SHP77 (cell line): ENCODE results near the gene RNF17.

ENCODE experiments used
- DNase-seq, 2 experiments: peaks; one replicate each; lab custom pipeline; 2025; lab: John Stamatoyannopoulos, UW

Gene RNF17

DNA sequence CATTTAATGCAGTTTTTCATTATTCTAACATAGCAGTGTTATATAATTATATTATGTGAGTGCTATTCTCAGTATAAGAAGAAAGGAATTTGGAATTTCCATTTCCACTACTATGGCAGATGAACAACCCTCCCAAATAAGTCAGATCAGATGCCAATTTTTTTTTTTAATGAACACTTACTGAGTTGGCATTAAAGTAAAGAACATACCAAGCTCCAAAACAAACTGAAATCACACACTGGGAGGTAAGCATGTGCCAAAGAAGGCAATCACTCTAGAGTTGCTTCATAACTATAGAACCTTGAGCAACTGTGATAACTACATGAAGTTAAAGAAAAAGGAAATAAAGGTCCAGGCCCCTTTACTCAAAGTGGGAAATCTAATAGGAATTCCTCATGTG, 90.3 kb downstream of the RNF17 start:
- DNase-seq, result no peak

DNA sequence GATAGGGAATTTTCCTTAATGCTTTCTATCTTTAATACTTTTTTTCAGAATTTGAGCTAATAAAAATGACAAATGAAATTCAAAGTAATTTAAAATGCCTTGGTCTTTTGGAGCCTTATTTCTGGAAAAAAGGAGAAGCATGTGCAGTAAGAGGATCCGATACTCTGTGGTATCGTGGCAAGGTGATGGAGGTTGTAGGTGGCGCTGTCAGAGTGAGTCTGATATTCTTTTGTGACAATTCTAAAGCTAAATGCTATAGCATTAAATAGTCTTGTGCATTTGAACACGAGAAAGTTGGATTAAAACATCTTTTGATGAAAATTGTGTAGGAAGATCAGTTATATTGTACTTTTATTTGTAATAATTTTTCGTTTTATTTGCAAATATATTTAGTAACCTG, 95.0 kb downstream of the RNF17 start:
- no peak for DNase-seq

DNA sequence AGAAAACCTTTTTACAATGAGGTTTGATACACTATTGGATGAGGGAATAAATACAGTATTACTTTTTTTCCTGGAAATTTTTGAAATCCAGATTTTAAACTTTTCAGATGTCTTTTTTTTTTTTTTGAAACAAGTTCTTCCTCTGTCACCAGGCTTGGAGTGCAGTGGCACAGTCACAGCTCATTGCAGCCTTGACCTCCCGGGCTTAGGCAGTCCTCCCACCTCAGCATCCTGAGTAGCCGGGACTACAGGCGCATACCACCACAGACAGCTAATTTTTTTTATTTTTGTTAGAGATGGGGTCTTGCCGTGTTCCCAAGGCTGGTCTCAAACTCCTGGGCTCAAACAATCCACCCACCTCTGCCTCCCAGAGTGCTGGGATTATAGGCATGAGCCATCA, 96.8 kb downstream of the RNF17 start:
- no peak for DNase-seq

DNA sequence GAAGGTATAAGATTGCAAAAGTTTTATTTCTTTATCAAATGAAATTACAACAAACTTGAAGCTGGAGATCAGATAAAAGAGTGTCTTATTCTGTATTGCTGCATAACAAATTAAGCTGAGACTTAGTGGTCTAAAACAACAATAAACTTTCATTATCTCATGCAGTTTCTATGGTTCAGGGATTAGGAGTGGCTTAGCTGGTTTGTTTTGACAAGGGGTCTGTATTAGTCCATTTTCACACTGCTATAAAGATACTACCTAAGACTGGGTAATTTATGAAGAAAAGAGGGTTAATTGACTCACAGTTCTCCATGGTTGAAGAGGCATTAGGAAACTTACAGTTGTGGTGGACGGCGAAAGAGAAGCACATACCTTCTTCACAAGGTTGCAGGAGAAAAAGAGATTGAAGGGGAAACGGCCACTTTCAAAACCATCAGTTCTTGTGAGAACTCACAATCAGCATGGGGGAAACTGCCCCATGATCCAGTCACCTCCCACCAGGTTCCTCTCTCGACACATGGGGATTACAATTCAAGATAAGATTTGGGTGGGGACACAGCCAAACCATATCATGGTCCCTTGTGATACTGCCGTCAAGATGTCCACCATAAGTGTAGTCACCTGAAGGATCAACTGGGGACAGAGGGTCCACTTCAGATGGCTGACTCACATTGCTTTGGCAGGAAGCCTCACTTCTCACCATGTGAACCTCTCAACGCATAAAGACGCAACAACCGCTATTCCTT, 97.8 kb downstream of the RNF17 start:
- DNase-seq, result no peak

DNA sequence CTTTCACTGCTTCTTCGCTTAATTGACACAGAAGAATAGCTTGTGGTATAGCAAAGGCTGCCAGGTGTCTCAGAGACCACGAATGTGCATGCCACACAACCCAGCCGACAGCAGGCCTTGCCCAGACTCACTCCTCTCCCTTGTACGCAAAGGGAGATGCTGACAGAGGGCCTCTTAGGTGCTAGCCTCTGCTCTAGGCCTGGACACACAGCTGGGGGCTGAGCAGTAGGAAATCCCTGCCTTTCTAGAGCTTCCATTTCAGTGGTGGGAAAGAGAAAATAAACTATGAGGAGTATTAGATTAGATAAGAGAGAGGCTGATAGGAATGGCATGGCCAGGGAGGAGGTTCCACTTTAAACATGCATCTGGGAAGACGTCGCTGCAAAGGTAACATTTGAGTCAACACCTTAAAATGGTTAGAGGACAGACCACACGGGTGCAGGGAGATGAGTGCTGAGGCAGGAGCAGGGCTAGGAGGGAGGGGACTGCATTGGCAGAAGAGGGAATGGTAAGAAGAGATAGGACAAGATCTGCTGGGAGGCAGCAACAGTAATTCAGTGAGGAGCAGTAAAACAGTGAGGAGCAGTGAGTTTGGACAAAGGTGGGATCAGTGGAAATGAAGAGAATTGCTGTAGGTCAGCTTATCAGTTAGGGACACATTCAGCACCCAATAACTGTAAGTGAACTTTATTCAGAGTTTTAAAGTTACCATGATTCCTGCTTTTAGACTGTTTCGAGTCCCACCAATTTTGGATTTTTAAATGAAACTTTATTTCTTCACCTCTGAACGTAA, 100.0 kb downstream of the RNF17 start:
- DNase-seq, result no peak

DNA sequence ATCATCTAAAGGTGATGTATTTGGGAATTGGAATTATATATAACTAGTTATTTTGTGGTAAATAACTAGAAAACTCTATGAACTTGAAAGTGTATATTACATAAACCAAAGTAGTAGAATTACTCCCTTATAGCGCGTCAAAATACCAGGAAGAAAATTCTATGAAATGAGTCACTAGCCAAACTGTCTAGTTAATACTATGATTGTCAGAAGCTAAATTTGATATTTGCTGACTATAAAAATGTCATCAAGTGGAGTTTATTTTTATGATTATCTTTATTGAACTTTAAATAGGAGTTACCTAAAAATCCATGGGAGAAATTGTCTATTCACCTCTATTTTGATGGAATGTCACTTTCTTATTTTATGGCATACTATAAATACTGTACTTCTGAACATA, 100.6 kb downstream of the RNF17 start:
- no peak for DNase-seq

DNA sequence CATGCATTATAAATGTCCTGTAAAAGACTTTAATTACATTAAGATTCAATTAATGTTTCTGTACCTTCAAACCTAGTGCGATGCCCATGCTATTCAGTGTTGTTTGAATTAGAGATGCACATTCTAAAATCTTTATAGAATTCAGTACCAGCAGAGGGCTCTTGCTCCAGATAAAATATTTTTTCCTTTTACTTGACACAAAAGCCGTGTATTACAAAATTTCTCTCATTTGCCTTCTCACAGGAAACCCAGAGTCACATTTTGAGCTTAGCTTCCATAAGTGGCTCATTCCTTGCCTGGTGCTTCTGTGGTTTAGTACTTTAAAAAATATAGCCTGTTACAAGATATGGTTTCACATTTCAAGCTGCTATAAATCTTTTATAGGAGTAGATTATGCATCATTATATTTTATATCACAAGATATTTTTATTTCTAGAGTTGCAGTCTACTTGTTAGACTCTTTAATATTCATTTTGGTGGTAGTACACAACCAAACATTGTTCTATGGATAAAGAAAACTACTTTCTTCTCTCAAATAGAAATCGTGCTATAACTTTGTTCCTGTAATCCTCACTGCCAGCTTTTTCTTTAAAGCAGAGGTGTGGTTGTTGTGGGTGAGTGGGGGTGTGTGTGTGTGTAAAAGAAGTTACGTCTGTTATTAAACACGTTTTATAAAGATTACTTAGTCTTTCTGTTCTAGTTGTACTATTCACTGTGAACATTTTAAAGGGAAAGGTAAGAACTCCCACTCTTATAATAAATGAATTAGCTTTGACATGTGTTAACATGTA, 101.4 kb downstream of the RNF17 start:
- no peak for DNase-seq

DNA sequence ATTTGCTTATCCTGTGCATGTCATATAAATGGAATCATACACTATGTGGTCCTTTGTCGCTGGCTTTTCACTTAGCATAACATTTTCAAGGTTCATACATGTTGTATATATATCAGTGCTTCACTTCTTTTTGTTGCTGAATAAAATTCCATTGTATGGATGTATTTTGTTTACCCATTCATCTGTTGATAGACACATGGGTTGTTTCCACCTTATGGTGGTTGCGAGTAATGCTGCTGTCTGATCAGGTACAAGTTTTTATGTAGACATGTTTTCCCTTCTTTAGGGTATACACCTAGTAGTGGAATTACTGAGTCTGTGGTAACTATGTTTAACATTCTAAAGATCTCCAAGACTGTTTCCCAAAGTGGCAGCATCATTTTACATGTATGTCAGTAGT, 102.5 kb downstream of the RNF17 start:
- no peak for DNase-seq

DNA sequence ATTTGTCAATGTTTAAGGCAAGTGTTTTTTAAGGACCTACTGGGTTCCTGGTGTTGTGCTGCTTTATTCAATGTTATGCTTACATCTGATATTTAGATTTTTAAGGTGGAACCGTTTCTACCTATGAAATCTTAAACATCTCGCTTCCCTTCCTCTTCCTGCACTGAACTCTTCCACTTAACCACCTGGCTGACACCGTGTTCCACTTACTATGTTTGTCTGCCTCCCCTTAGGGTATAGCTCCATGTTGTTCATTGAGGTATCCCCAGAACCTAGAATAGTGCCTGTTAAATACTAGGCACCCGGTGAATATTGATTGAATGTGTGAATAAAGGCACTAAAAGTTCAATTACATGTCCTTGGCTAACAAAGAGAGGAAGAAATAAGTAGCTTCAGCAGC, 104.9 kb downstream of the RNF17 start:
- no peak for DNase-seq

DNA sequence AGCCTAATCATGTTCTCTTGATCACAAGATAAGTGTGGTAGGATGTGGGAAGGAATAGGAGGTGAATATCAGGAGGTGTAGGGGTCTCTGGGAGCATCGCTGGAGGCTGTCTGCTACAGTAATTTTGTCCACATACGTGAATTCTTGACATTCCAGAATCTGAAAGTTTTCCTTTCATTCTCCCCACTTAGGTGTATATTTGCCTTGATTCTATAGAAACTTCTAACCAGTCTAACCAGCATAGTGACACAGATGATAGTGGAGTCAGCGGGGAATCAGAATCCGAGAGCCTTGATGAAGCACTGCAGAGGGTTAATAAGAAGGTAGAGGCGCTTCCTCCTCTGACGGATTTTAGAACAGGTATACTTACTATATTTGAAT, 106.4 kb downstream of the RNF17 start:
- DNase-seq, result no peak

DNA sequence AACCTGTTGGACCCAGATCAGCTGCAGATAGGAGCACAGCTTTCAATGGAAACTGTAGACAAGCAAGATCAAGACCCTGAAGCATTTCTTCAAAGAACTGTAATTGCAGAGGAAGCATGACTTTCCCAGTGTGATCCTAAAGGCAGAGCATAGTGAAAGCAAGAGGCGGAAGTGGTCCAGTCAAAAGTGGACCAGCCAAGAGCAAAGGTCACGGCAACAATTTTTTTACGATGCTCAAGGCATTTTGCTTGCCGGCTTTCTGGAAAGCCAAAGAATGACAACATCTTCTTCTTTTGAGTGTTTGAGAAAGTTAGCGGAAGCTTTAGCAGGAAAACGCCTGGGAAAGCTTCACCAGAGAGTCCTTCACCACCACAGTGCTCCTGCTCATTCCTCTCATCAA, 111.6 kb downstream of the RNF17 start:
- no peak for DNase-seq

DNA sequence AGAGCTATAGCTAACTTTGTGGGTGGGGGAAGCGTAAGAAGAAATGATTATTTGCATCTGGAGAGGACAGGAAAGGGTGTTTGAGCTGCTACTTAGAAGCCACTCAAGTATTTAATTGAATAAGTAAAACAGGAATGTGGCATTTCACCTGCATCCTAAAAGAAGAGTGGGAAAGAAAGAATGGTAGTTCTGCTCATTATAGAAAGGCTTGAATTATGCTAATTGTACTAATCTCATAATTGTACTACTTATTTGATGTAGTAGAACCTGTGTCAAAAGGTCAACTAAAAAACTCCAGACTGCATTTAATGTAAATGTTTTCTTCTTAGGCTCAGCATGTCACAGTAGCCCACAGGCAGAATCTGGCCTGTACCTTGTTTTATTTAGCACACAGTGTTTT, 113.6 kb downstream of the RNF17 start:
- no peak for DNase-seq

DNA sequence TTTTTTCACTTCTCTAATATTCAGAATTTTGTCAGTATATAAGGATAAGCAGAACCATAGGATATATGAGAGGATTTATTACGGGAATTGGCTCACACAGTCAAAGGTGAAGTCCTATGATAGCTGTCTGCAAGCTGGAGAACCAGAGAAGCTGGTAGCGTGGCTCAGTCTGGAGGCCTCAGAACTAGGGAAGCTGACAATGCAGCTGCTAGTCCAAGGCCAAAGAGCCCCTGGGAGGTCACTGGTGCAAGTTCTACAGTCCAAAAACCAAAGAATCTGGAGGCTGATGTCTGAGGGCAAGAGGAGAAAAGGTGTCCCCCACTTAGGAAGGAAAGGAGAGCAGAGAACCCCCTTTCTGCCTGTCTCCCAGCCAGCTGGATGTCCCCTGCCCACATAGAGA, 114.4 kb downstream of the RNF17 start:
- no peak for DNase-seq

DNA sequence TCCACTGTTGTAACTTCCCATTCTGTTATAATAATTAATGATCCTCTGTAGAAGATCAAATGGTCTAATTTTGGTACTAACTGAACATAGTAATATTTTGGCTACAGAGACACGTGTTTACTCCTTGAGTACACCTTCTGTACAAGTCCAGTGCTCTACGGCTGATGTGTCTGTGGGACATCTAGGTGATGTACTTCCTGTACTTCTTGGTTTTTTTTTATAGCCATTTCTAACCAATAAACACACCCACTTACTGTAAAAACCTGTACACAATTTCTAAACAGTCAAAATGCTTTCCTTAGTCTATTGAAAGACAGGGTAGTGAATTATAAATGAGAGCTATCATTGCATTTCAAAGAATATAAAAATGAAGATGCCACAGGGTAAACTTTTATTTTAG, 118.7 kb downstream of the RNF17 start:
- no peak for DNase-seq

DNA sequence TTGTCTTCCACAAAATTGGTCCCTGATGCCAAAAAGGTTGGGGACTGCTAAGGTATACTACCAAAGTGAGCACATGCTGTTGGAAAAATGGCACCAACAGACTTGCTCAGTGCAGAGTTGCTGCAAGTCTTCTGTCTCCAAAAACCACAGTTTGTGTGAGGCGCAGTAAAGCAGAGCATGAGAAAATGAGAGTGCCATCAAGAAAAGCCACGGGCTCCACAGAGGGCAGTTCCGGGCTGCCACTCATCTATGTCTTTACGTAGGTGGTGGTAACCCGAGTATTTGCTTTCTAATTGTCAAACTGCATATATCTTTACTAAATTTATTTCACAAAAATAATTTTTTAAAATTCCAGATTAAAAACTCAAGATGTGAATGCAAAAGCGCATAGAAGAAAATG, 123.8 kb downstream of the RNF17 start:
- DNase-seq, result no peak

DNA sequence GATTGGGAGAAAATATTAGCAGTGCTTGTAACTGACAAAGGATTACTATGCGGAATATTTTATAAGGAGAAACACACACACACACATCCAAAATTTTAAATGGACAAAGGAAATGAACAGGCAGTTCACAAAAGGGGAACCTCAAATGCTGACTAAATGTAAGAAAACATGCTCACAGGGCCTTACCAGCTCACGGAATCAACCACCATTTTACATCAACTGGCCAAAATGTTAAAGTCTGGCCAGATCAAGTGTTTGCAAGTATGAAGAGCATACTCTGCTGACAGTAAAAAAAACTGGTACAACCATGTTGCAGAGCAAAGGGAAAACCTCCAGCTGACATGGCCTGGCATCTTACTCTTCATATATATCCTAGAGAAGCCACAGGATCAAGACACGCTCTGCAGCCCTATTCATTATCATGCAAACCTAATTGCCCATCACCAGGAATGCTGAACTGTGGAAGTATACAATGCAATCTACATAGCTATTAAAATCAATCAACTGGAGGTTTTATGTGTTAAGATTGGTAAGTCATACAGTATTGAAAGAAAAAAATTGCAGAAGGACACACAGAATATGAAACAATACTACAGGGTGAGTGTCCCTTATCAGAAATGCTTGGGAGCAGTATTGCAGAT, 124.4 kb downstream of the RNF17 start:
- no peak for DNase-seq

DNA sequence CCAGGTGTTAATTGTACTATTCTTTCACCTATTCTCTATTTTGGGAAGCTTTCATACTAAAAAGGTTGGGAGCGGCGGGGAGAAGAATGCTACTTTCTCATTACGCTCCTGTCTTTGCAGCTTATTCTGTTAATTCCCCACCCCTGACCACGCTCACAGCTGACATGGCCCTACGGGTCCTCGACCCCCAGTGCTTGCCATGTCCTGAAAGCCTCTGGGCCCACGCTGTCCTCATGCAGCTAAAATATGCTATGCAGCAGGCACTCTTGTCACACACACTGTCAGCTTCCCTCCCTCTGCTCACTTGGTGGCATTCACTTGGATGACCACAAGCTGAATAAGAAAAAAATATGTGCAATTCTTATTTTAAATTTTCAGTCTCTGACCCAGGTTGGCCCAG, 126.3 kb downstream of the RNF17 start:
- DNase-seq, result no peak

DNA sequence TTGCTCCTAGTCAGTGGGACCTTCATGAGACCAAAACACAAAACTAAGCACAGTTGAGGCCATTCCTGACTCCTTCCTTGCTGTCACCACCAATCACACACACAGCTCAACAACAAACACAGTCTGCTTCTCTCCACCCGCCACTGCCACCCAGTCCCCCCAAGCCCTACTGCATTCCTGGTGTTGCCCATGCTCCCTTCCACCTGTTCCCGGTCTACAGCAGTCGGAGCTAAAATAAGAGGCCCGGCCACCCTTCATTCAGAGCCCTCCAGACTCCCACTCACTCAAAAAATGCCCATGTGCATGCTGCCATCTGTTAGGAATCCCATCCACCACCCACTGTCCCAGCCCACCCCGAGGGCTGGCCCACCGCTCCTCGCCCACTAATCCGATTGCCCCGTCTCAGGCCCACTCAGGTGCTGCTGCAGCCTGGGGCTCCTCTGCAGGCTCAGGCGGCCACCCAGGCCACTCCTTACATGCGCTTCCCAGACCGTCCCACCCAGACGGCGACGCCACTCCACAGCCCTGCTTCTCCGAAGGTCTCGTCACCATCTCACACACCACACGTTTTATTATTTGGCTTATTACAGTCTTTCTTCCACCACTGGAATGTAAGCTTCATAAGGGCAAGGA, 127.6 kb downstream of the RNF17 start:
- no peak for DNase-seq

DNA sequence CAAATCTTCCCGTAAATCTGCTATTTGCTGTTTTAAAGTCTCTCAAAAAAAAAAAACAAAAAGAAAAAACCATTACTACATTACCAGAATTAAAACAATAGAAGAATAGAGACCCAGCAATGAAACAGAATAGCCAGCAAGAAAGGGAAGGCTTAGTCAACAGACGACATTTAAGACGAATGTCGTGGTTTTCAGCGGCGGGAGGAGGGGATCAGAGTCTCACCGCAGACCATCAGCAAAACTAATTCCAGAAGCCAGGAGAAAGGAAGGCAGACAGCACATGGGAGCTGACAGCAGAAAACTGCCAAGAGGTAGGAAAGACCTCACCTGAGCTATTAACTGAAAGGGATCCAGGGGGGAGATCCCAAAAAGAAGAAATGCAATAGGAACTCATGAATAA, 128.9 kb downstream of the RNF17 start:
- DNase-seq, result no peak

DNA sequence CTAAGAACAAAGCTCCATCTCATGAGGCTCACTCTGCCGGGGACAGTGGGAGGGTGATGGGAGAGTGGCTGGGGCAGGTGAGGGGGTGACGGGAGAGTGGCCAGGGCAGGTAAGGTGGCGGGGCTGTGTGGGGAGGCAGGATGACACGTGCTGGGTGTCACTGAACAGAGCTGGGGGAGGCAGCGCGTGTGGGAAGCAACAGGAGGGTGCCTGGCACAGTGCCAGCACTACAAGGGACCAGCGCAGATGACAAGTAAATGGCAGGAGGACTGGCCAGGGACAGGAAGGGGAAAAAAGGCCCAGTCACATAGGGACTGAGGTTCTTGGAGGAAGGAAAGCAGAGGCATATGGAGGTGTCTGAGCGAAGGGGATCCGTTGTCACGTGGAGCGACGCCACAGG, 129.9 kb downstream of the RNF17 start:
- no peak for DNase-seq

DNA sequence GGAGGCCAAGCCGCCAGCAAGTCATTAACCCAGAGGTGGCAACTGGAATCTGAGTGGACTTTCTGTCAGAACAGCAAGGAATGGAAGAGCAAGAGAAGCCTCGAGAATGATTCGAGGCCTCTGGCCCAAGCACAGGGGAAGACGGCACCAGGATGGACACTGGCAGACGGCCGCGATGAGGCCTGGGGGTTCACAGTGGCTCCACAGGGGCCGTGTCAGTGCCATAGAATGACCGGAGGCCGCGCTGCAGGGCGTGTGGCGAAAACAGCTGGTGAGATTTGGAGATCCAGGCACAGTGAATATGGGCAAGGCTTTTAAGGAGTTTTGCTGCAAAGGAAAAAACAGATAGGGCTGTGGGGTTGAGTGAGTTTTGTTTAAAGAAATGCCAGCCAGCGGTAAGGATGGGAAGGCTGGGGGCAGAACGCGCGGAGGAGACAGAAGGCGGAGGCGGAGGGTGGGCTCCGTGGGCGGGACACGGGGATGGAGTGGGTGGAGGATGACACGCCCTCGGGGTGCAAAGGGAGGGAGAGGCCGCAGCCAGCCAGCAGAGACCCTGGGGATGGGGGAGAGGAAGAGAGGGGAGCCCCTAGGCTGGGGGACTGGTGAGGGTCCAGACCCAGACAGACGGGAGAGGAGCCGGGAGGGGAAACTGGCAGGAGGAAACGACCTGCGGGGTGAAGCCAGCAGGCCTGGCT, 130.5 kb downstream of the RNF17 start:
- no peak for DNase-seq

DNA sequence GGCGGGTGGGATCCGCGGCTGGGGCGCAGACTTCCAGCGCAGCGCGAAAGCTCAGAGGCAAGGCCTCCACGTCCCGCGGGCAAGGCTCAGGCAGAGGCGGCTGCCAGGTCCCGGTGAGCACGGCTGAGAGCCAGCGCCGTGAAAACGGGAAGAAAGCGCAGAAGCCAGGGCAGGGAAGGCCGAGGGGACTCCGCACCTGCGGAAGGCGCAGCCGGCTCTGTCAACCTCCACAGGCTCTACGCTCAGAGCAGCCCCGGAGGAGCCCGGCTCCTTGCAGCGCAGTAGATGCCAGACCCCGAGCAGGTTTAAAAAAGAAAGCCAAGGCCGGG, 131.0 kb downstream of the RNF17 start:
- DNase-seq, result no peak
